ENCODE measurements around the gene AEBP1. TPM values are rescaled to one million over a fixed set of nuclear protein-coding genes. Genes with fewer than 3 reads are reported as not detected.

The AEBP1 gene
- total RNA-seq, 2 donors from 2014 or later, result 40.4 to 219 TPM

- no peaks in the 10 kb centered on the region for H3K36me3 ChIP-seq
- WGBS, result 70% methylated on average over 6 of the region's 6 CpGs
- H3K4me3 ChIP-seq, result no peak overlapping the region
- no peaks in the 10 kb centered on the region for H3K4me1 ChIP-seq (replicated peaks)
- no peaks in the 10 kb centered on the region for H3K9me3 ChIP-seq
- H3K27ac ChIP-seq, result no peak overlapping the region
- TF ChIP-seq POLR2AphosphoS5 (IDR thresholded peaks at IDR 0.05), result no peak
- TF ChIP-seq POLR2A (IDR thresholded peaks at IDR 0.05), result no peak
- no peak for TF ChIP-seq CTCF (IDR thresholded peaks at IDR 0.05)
- intact Hi-C loops (cut with DNase I), result no loop called here
- no peak for DNase-seq (ENCODE audit: low spot score)
- H3K27me3 ChIP-seq (replicated peaks; ENCODE audit: insufficient read depth), result no peaks in the 10 kb centered on the region
Observed at GRCh38 chr7:44143646-44144250, 39.6 kb downstream of the AEBP1 start.

DNA sequence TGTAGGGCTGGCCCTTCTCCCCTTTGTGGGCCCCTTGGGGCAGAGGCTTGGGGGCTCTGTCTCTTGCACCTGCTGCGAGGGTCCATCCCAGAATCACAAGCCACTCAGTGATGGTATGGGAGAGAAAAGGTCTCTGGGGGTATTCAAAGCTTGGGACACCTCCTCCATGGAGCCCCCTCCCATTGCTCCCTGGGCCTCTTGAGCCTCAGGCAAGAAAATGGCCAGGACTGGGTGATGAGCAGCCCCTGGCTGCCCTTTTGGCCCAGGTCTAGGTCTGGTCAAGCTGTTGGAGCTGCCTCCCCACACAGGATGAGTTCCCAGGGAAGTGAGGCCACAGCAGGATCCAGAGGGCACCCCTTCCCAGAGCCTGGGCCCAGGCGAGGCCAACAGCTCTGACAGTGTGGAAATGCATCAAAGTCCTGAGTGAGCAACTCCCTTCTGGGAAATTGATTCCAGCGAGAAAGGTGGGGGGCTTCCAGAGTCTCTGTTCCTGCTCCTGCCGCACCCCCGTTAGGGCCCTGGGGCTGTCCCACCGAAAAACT lies 40.4 kb downstream of the AEBP1 start:
- Histone ChIP-seq H3K4me1 (replicated peaks) (no peaks in the 10 kb centered on the region), H3K27me3 (replicated peaks; ENCODE audit: insufficient read depth) (no peaks in the 10 kb centered on the region), H3K36me3 (no peaks in the 10 kb centered on the region), H3K27ac (no peak overlapping the region), H3K4me3 (no peak overlapping the region), H3K9me3 (no peaks in the 10 kb centered on the region)
- TF ChIP-seq POLR2AphosphoS5 (IDR thresholded peaks at IDR 0.05) (no peak), POLR2A (IDR thresholded peaks at IDR 0.05) (no peak), CTCF (IDR thresholded peaks at IDR 0.05) (no peak)
- no peak for DNase-seq (ENCODE audit: low spot score)
- WGBS, result 100% methylated on average over 6 of the region's 6 CpGs
- intact Hi-C loops (cut with DNase I), result no loop called here

DNA sequence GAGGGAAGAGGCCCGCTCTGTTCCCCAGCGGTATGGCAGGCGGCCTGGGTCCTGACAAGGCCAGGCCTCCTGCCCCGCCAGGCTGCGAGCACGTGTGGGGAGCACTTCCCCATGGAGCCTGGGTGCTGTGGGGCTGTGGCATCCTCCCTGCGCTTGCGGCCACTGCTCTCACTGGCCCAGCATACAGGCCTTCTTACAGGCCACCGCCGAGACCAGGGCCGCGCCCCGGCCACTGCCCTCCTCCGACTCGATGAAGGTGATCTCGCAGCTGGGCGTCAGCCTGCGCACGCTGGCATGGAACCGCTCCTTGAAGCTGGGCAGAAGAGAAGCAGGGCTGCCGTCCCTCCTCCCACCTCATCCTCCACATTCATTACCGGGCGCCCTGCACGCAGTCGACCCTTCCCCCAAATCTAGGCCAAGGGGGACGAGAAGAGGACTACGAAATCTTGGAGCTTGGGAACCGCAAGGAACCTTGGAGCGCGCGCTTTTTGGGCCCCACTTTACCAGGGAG lies 40.9 kb downstream of the AEBP1 start:
- no peaks in the 10 kb centered on the region for H3K27me3 ChIP-seq (replicated peaks; ENCODE audit: insufficient read depth)
- H3K27ac ChIP-seq, result no peak overlapping the region
- TF ChIP-seq POLR2AphosphoS5 (IDR thresholded peaks at IDR 0.05), result no peak
- TF ChIP-seq POLR2A (IDR thresholded peaks at IDR 0.05), result no peak
- TF ChIP-seq CTCF (IDR thresholded peaks at IDR 0.05), result no peak
- no peak for DNase-seq (ENCODE audit: low spot score)
- 74% methylated on average over 27 of the region's 31 CpGs for WGBS
- H3K4me1 ChIP-seq (replicated peaks), result no peaks in the 10 kb centered on the region
- no peaks in the 10 kb centered on the region for H3K36me3 ChIP-seq
- H3K9me3 ChIP-seq, result no peaks in the 10 kb centered on the region
- intact Hi-C loops (cut with DNase I), result no loop called here
- H3K4me3 ChIP-seq, result peak overlapping the region in 1 of 2 donors; percentile 28

DNA sequence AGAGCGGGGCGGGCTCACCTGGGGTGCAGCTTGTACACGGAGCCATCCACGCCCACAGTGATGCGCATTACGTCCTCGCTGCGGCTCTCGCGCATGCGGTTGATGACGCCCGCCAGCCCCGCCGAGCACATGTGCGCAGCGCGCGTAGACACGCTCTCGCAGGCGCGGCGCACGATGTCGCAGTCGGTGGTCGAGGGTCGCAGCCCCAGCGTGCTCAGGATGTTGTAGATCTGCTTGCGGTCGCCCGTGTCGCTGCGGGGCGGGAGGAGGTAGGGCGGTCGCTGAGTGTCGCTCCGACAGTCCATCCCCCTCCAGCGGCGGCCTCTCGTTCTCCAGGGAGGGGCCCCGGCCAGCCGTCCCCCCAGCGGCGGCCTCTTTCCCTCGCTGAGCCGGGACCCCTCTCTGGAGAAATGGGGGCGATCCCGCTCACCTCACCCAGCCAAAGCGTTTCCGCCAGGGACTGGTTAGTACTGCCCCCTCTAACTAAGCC lies 41.4 kb downstream of the AEBP1 start:
- intact Hi-C loops (cut with DNase I), result no loop called here
- DNase-seq (ENCODE audit: low spot score), result no peak
- no peaks in the 10 kb centered on the region for H3K36me3 ChIP-seq
- no peaks in the 10 kb centered on the region for H3K4me1 ChIP-seq (replicated peaks)
- H3K27me3 ChIP-seq (replicated peaks; ENCODE audit: insufficient read depth), result no peaks in the 10 kb centered on the region
- WGBS, result 20% methylated on average over 50 of the region's 53 CpGs
- no peak for TF ChIP-seq POLR2A (IDR thresholded peaks at IDR 0.05)
- TF ChIP-seq CTCF (IDR thresholded peaks at IDR 0.05), result no peak
- TF ChIP-seq POLR2AphosphoS5 (IDR thresholded peaks at IDR 0.05), result no peak
- H3K4me3 ChIP-seq, result peak overlapping the region; percentile 11 to 28
- H3K27ac ChIP-seq, result no peak overlapping the region
- H3K9me3 ChIP-seq, result no peaks in the 10 kb centered on the region
